Measurements from ENCODE around the gene BRSK2. TPM values are rescaled to one million over a fixed set of nuclear protein-coding genes. Genes with fewer than 3 reads are reported as not detected.

BRSK2 gene
- total and polyA plus RNA-seq, 2 donors = 0.14 to 1.1 TPM

DNA sequence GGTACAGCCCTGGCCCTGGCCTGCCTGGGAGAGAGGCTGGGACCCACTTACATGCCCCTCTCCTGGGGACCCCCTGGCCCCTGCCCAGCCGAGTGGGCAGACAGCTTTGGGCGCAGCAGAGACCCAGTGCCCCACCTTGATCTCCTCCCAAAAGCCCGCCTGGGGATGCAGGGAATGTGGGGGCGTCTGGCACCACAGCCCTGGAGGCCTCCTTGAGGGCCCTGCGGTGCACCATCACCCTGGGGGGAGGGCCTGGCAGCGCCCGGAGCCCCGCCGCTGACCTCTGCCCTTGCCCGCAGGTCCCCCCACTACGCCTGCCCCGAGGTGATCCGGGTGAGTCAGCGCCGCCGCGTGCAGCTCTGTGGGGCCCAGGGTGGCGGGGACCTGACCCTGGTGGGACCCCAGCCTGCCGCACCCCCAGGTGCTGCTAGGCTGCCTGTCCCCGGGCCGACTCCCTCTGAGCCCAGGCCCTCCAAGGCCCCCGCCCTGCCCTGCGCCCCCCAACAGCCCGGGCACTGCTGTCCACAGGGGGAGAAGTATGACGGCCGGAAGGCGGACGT is 53.2 kb downstream of the BRSK2 start:
- DNase-seq (ENCODE audit: low read depth in 6 of 9, low spot score in 9 of 9) = no peak
- H3K9me3 ChIP-seq (ENCODE audit: control insufficient read depth in 2 of 2, insufficient read depth in 1 of 2, low read length in 1 of 2) = no peaks in the 10 kb centered on the region
- H3K36me3 ChIP-seq (ENCODE audit: control insufficient read depth in 2 of 2, insufficient read depth in 2 of 2, low read length in 1 of 2) = no peaks in the 10 kb centered on the region
- 88% methylated on average over 28 of the region's 28 CpGs for WGBS
- H3K27me3 ChIP-seq (ENCODE audit: control insufficient read depth in 2 of 2, insufficient read depth in 1 of 2, low read length in 1 of 2) = no peaks in the 10 kb centered on the region
- H3K27ac ChIP-seq (ENCODE audit: low read depth in 1 of 2, low read length in 1 of 2) = no peak overlapping the region
- no peaks in the 10 kb centered on the region for H3K4me1 ChIP-seq (ENCODE audit: control insufficient read depth in 2 of 2, insufficient read depth in 2 of 2, low read length in 2 of 2)
- H3K4me3 ChIP-seq (ENCODE audit: low read length in 2 of 2) = no peak overlapping the region

DNA sequence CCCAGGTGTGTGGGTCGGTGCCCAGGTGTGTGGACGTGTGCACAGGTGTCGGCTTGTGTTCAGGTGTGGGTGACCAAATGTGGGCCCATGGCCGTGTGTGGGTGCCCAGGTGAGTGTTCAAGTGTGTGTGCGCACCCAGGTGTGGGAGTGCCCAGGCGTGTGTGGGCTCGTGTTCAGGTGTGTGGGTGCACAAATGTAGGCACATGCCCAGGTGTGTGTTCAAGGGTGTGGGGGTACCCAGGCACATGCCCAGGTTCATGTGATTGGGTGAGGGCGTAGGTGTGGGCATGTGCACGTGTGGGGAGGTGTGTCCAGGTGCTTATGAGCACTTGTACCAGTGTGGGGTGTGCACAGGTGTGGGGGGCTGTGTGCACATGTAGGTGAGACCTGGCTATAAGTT is 54.0 kb downstream of the BRSK2 start:
- H3K4me3 ChIP-seq (ENCODE audit: low read length in 2 of 2) = no peak overlapping the region
- no peaks in the 10 kb centered on the region for H3K4me1 ChIP-seq (ENCODE audit: control insufficient read depth in 2 of 2, insufficient read depth in 2 of 2, low read length in 2 of 2)
- no peak for DNase-seq (ENCODE audit: low read depth in 6 of 9, low spot score in 9 of 9)
- H3K36me3 ChIP-seq (ENCODE audit: control insufficient read depth in 2 of 2, insufficient read depth in 2 of 2, low read length in 1 of 2) = no peaks in the 10 kb centered on the region
- WGBS = 89% methylated on average over 9 of the region's 9 CpGs
- H3K27ac ChIP-seq (ENCODE audit: low read depth in 1 of 2, low read length in 1 of 2) = no peak overlapping the region
- H3K9me3 ChIP-seq (ENCODE audit: control insufficient read depth in 2 of 2, insufficient read depth in 1 of 2, low read length in 1 of 2) = no peaks in the 10 kb centered on the region
- H3K27me3 ChIP-seq (ENCODE audit: control insufficient read depth in 2 of 2, insufficient read depth in 1 of 2, low read length in 1 of 2) = no peaks in the 10 kb centered on the region

DNA sequence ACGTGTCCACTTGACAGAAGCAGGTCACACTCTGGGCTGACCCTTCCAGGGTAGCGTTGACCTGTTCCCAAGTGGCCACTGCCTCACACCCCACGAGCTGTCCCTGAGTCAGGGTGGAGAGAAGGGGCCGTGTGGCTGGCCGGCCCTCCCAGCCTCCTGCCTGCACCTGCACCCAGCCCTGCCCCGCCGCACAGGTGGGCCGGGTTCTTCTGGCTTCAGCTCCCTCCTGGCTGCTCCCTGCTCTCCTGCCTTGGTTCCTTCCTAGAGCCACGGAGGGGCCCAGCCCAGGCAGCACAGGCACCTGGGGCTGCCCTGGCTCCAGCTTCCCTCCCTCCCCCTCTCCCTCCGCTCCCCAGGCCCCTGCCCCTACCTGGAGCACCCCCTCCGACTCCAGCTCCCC is 54.6 kb downstream of the BRSK2 start:
- Histone ChIP-seq H3K4me1 (ENCODE audit: control insufficient read depth in 2 of 2, insufficient read depth in 2 of 2, low read length in 2 of 2) (no peaks in the 10 kb centered on the region), H3K27me3 (ENCODE audit: control insufficient read depth in 2 of 2, insufficient read depth in 1 of 2, low read length in 1 of 2) (no peaks in the 10 kb centered on the region), H3K36me3 (ENCODE audit: control insufficient read depth in 2 of 2, insufficient read depth in 2 of 2, low read length in 1 of 2) (no peaks in the 10 kb centered on the region), H3K9me3 (ENCODE audit: control insufficient read depth in 2 of 2, insufficient read depth in 1 of 2, low read length in 1 of 2) (no peaks in the 10 kb centered on the region), H3K4me3 (ENCODE audit: low read length in 2 of 2) (no peak overlapping the region), H3K27ac (ENCODE audit: low read depth in 1 of 2, low read length in 1 of 2) (no peak overlapping the region)
- no peak for DNase-seq (ENCODE audit: low read depth in 6 of 9, low spot score in 9 of 9)
- WGBS = 83% methylated on average over 11 of the region's 11 CpGs

DNA sequence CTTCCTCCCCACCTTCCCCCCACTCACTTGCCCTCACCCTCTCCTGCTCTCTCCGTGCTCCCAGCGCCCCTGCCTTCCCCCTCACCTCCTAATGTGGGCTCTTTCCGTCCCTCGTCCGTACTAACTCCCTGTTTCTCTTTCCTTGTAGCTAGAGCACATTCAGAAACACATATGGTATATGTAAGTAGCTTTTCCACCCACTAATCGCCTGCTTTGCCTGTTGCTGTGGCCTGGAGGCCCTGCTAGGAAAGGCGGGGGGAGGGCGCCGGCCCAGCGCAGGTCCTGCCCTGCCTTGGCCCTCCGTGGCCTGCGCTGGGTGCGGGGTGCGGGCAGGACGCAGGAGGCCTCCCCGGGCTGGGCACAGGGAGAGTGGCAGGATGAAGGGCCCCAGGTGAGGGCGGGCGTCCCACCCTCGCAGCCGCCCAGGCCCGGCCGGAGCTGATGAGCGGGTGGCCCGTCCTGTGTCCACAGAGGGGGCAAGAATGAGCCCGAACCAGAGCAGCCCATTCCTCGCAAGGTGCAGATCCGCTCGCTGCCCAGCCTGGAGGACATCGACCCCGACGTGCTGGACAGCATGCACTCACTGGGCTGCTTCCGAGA is 55.2 kb downstream of the BRSK2 start:
- H3K9me3 ChIP-seq (ENCODE audit: control insufficient read depth in 2 of 2, insufficient read depth in 1 of 2, low read length in 1 of 2) = no peaks in the 10 kb centered on the region
- H3K27me3 ChIP-seq (ENCODE audit: control insufficient read depth in 2 of 2, insufficient read depth in 1 of 2, low read length in 1 of 2) = no peaks in the 10 kb centered on the region
- H3K4me1 ChIP-seq (ENCODE audit: control insufficient read depth in 2 of 2, insufficient read depth in 2 of 2, low read length in 2 of 2) = no peaks in the 10 kb centered on the region
- 88% methylated on average over 32 of the region's 32 CpGs for WGBS
- no peak for DNase-seq (ENCODE audit: low read depth in 6 of 9, low spot score in 9 of 9)
- H3K4me3 ChIP-seq (ENCODE audit: low read length in 2 of 2) = no peak overlapping the region
- no peaks in the 10 kb centered on the region for H3K36me3 ChIP-seq (ENCODE audit: control insufficient read depth in 2 of 2, insufficient read depth in 2 of 2, low read length in 1 of 2)
- H3K27ac ChIP-seq (ENCODE audit: low read depth in 1 of 2, low read length in 1 of 2) = no peak overlapping the region

GRCh38 chr11:1445741-1446445 is 56.2 kb downstream of the BRSK2 start:
- no peaks in the 10 kb centered on the region for H3K36me3 ChIP-seq (ENCODE audit: control insufficient read depth in 2 of 2, insufficient read depth in 2 of 2, low read length in 1 of 2)
- no peak overlapping the region for H3K4me3 ChIP-seq (ENCODE audit: low read length in 2 of 2)
- no peak overlapping the region for H3K27ac ChIP-seq (ENCODE audit: low read depth in 1 of 2, low read length in 1 of 2)
- no peaks in the 10 kb centered on the region for H3K4me1 ChIP-seq (ENCODE audit: control insufficient read depth in 2 of 2, insufficient read depth in 2 of 2, low read length in 2 of 2)
- no peaks in the 10 kb centered on the region for H3K9me3 ChIP-seq (ENCODE audit: control insufficient read depth in 2 of 2, insufficient read depth in 1 of 2, low read length in 1 of 2)
- DNase-seq (ENCODE audit: low read depth in 6 of 9, low spot score in 9 of 9) = no peak
- H3K27me3 ChIP-seq (ENCODE audit: control insufficient read depth in 2 of 2, insufficient read depth in 1 of 2, low read length in 1 of 2) = no peaks in the 10 kb centered on the region
- WGBS = 95% methylated on average over 30 of the region's 30 CpGs

DNA sequence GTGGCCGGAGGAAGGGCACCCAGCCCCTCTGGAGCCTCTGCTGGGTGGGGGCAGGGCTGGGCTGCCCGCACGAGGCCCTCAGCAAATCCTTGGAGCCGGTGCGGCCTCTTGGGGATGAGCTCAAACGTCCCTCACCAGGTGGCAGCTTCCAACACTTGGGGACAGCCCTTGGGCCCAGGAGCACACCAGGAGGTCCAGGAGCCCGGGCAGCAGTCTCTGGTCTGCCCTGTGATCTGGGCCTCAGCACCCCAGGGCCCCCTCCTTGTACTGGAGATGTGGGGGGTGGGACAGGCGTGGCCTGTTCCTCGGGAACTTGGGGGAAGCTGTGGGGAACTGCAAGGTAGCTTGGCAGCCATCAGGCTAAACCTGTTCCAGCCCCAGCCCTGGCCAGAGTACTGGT is 56.9 kb downstream of the BRSK2 start:
- no peak for DNase-seq (ENCODE audit: low read depth in 6 of 9, low spot score in 9 of 9)
- Histone ChIP-seq H3K36me3 (ENCODE audit: control insufficient read depth in 2 of 2, insufficient read depth in 2 of 2, low read length in 1 of 2) (no peaks in the 10 kb centered on the region), H3K4me3 (ENCODE audit: low read length in 2 of 2) (no peak overlapping the region), H3K27me3 (ENCODE audit: control insufficient read depth in 2 of 2, insufficient read depth in 1 of 2, low read length in 1 of 2) (no peaks in the 10 kb centered on the region), H3K9me3 (ENCODE audit: control insufficient read depth in 2 of 2, insufficient read depth in 1 of 2, low read length in 1 of 2) (no peaks in the 10 kb centered on the region), H3K27ac (ENCODE audit: low read depth in 1 of 2, low read length in 1 of 2) (no peak overlapping the region), H3K4me1 (ENCODE audit: control insufficient read depth in 2 of 2, insufficient read depth in 2 of 2, low read length in 2 of 2) (no peaks in the 10 kb centered on the region)
- 86% methylated on average over 9 of the region's 9 CpGs for WGBS

DNA sequence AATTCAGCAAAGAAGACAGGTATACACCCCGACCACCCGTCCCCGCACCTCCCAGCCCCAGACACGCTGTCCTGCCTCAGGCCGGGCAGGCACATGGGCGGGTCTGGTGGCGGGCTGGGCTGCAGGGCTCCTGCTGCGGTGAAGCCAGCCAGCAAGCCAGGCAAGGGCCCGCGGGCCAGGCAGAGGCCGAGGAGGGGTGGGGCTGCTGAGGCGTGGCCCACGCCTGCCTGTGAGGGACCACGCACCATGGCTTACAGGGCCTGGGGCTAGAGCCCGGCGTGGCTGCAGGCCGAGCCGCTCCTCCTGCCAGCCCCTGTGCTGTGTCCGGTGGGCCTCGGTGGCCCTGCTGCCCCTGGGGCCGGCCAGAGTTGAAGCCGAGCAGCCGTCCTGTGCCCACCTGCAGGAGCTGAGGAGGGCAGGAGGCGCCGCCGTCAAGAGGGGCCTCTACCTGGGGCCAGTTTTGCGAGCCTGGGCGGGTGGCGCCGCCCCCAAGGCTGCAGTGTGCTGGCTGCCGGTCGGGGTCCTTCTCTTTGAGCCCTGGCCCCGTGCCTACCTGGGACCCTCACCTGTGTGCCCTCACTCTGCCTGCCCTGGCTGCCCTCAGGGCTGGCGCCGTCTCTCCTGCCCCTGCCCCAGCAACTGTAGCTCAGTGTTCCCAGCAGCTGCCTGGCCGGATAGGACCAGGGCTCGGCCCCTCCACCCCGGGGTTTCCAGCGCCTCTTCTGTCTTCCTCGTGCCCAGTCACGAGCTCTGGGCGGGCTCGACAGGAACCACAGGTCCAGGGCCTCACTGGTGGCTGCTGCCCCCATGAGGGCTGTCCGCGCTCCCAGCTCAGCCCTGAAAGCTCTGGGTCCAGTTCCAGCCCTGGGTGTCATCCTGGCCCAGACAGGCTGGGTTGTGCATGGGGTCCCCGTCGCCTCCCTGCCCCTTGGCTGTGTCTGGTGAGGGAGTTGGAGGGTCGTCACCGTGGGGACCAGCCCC is 58.4 kb downstream of the BRSK2 start:
- Histone ChIP-seq H3K4me3 (ENCODE audit: low read length in 2 of 2) (no peak overlapping the region), H3K27me3 (ENCODE audit: control insufficient read depth in 2 of 2, insufficient read depth in 1 of 2, low read length in 1 of 2) (no peaks in the 10 kb centered on the region), H3K36me3 (ENCODE audit: control insufficient read depth in 2 of 2, insufficient read depth in 2 of 2, low read length in 1 of 2) (no peaks in the 10 kb centered on the region), H3K9me3 (ENCODE audit: control insufficient read depth in 2 of 2, insufficient read depth in 1 of 2, low read length in 1 of 2) (no peaks in the 10 kb centered on the region), H3K27ac (ENCODE audit: low read depth in 1 of 2, low read length in 1 of 2) (no peak overlapping the region), H3K4me1 (ENCODE audit: control insufficient read depth in 2 of 2, insufficient read depth in 2 of 2, low read length in 2 of 2) (no peaks in the 10 kb centered on the region)
- 92% methylated on average over 49 of the region's 49 CpGs for WGBS
- DNase-seq (ENCODE audit: low read depth in 6 of 9, low spot score in 9 of 9) = no peak

DNA sequence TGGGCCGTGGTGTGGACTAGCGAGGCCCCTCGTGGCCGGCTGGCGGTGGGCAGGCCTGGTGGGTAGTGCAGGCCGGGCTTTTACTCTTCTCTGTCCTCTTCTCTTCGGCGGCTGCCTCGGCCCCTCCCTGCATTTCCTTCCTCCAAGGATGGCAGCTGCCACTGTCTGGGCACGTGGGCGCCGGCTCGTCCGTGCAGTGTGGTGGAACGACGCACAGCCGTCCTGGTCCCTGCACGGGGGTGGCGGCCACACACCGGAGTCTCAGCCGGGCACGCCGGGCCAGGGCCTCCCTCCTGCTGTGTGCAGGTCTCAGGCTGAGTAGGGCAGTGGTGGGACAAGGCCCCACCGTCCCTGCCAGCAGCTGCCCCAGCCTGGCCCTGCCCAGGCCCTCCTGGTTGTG is 59.1 kb downstream of the BRSK2 start:
- Histone ChIP-seq H3K4me1 (ENCODE audit: control insufficient read depth in 2 of 2, insufficient read depth in 2 of 2, low read length in 2 of 2) (no peaks in the 10 kb centered on the region), H3K9me3 (ENCODE audit: control insufficient read depth in 2 of 2, insufficient read depth in 1 of 2, low read length in 1 of 2) (no peaks in the 10 kb centered on the region), H3K27ac (ENCODE audit: low read depth in 1 of 2, low read length in 1 of 2) (no peak overlapping the region), H3K4me3 (ENCODE audit: low read length in 2 of 2) (no peak overlapping the region), H3K36me3 (ENCODE audit: control insufficient read depth in 2 of 2, insufficient read depth in 2 of 2, low read length in 1 of 2) (no peaks in the 10 kb centered on the region), H3K27me3 (ENCODE audit: control insufficient read depth in 2 of 2, insufficient read depth in 1 of 2, low read length in 1 of 2) (peaks cover 0 to 2% of the 10 kb centered on the region in 2 donors)
- no peak for DNase-seq (ENCODE audit: low read depth in 6 of 9, low spot score in 9 of 9)
- 41% methylated on average over 24 of the region's 24 CpGs for WGBS
